Sigmoid colon (tissue), 7 donors: ENCODE data around the gene GABBR2. TPM values are rescaled to one million over a fixed set of nuclear protein-coding genes. Genes with fewer than 3 reads are reported as not detected.

ENCODE experiments used
- DNase-seq: peaks from one replicate; pipeline ENCODE4 v3.0.0-alpha.2; 2019
- H3K27ac ChIP-seq, 4 donors: fragments of 200-600 bp; sonication (generic); one replicate each; pipeline ENCODE4 v1.5.1; 2016 to 2019; ENCODE audit warnings: mild to moderate bottlenecking in 1 of 4
- H3K27me3 ChIP-seq, 3 donors: fragments of 200-600 bp; sonication (generic); one replicate each; pipeline ENCODE4 v1.5.1; 2019; ENCODE audit warnings: mild to moderate bottlenecking in 1 of 3
- H3K36me3 ChIP-seq, 4 donors: fragments of 200-600 bp; sonication (generic); one replicate each; pipeline ENCODE4 v1.5.1; 2016 to 2019
- H3K4me1 ChIP-seq, 4 donors: fragments of 200-600 bp; sonication (generic); one replicate each; pipeline ENCODE4 v1.5.1; 2017 to 2019
- H3K4me3 ChIP-seq, 4 donors: fragments of 200-600 bp; sonication (generic); one replicate each; pipeline ENCODE4 v1.5.1; 2017 to 2019; ENCODE audit warnings: mild to moderate bottlenecking in 2 of 4, moderate library complexity in 1 of 4
- H3K9me3 ChIP-seq, 4 donors: fragments of 200-600 bp in 3 of 4; sonication (generic) in 3 of 4; one replicate each; pipeline versions ENCODE4 v1.5.1 to v1.6.1; 2013 to 2019
- EP300 ChIP-seq, 4 donors: sonication (generic); formaldehyde crosslinking; IDR thresholded peaks; one replicate each; pipeline ENCODE4 v1.6.1; 2017; ENCODE audit warnings: antibody characterized with exemption in 4 of 4
- POLR2A ChIP-seq, 2 donors: fragments of 450-650 bp; IDR thresholded peaks; one replicate each; pipeline ENCODE4 v1.6.1; 2016; ENCODE audit warnings: antibody characterized with exemption in 2 of 2, mild to moderate bottlenecking in 2 of 2, moderate library complexity in 2 of 2
- POLR2AphosphoS5 ChIP-seq, 4 donors: sonication (generic); formaldehyde crosslinking; IDR thresholded peaks; one replicate each; pipeline ENCODE4 v1.6.1; 2017; ENCODE audit warnings: antibody characterized with exemption in 4 of 4
- WGBS, 2 donors: extraction: QIAGEN DNeasy Blood & Tissue Kit; methylation state at CpG; one replicate each; pipeline ENCODE4 v1.1.7; 2013; 5-methylcytosine and 5-hydroxymethylcytosine counted together
- intact Hi-C: fragments of 100-400 bp; cut with DNase I; formaldehyde crosslinking; loops from one replicate; pipeline ENCODE4 v1.15.1; 2023
- polyA plus RNA-seq, 3 donors: library from polyadenylated mRNA; stranded (reverse); fragments of 200-250 nt; gene quantifications; one replicate each; pipeline ENCODE4 v1.2.3, GENCODE V29; 2013
- total RNA-seq, 4 donors: library from RNA; depleted of rRNA; stranded (reverse); fragments of >200 nt; gene quantifications; one replicate each; pipeline ENCODE4 v1.1.0, GENCODE V29; 2016
- TF ChIP-seq, protein P1 (sequence below), 4 experiments: fragments of 450-650 bp in 3 of 4; fragments of 200-600 bp in 1 of 4; IDR thresholded peaks; one replicate each; pipeline ENCODE4 v1.5.1; 2016 to 2019; ENCODE audit warnings: antibody characterized with exemption in 4 of 4, mild to moderate bottlenecking in 3 of 4, moderate library complexity in 2 of 4
- donor health status: healthy with polysubstance abuse.
- donor health status: Bipolar disorder and iron deficiency.
- donor health status: healthy.

GABBR2 gene
- total and polyA plus RNA-seq, 7 donors = under 0.01 to 0.04 (median under 0.01) TPM; not detected in 4

- H3K4me3 ChIP-seq = no peak overlapping the region
- H3K9me3 ChIP-seq = no peaks in the 10 kb centered on the region
- H3K4me1 ChIP-seq = no peaks in the 10 kb centered on the region
- H3K36me3 ChIP-seq = no peaks in the 10 kb centered on the region
- 30 to 38% methylated on average over 8 of the region's 8 CpGs for WGBS, 2 donors
- intact Hi-C loops = loop anchor here (1.0 to 10.0 kb wide), 3 partner anchors 58 to 569 kb away; partner anchors contain the start of gene XPA
- H3K27me3 ChIP-seq = peaks cover 0 to 3% (median 0%) of the 10 kb centered on the region in 3 donors
- DNase-seq = peak; percentile 87
- no peak overlapping the region for H3K27ac ChIP-seq
- TF ChIP-seq POLR2A (IDR thresholded peaks at IDR 0.05) (no peak), EP300 (IDR thresholded peaks at IDR 0.05) (no peak), POLR2AphosphoS5 (IDR thresholded peaks at IDR 0.05) (no peak)
- TF ChIP-seq, protein P1, sequence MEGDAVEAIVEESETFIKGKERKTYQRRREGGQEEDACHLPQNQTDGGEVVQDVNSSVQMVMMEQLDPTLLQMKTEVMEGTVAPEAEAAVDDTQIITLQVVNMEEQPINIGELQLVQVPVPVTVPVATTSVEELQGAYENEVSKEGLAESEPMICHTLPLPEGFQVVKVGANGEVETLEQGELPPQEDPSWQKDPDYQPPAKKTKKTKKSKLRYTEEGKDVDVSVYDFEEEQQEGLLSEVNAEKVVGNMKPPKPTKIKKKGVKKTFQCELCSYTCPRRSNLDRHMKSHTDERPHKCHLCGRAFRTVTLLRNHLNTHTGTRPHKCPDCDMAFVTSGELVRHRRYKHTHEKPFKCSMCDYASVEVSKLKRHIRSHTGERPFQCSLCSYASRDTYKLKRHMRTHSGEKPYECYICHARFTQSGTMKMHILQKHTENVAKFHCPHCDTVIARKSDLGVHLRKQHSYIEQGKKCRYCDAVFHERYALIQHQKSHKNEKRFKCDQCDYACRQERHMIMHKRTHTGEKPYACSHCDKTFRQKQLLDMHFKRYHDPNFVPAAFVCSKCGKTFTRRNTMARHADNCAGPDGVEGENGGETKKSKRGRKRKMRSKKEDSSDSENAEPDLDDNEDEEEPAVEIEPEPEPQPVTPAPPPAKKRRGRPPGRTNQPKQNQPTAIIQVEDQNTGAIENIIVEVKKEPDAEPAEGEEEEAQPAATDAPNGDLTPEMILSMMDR (IDR thresholded peaks at IDR 0.05) = peak; percentile 70 to 84 (median 76)
Observed at GRCh38 chr9:98263482-98264357, 445.0 kb downstream of the GABBR2 start.

GRCh38 chr9:98263080-98263479 lies 445.7 kb downstream of the GABBR2 start:
- Histone ChIP-seq H3K4me3 (no peak overlapping the region), H3K4me1 (no peaks in the 10 kb centered on the region), H3K36me3 (no peaks in the 10 kb centered on the region), H3K27me3 (peaks cover 0 to 3% (median 0%) of the 10 kb centered on the region in 3 donors), H3K9me3 (no peaks in the 10 kb centered on the region), H3K27ac (no peak overlapping the region)
- TF ChIP-seq POLR2AphosphoS5 (IDR thresholded peaks at IDR 0.05) = no peak
- TF ChIP-seq, protein P1 (IDR thresholded peaks at IDR 0.05) = no peak
- no peak for TF ChIP-seq POLR2A (IDR thresholded peaks at IDR 0.05)
- no peak for TF ChIP-seq EP300 (IDR thresholded peaks at IDR 0.05)
- WGBS, 2 donors = 78 to 86% methylated on average over 1 of the region's 1 CpG
- DNase-seq = no peak
- intact Hi-C loops = loop anchor here (1.0 to 10.0 kb wide), 3 partner anchors 58 to 568 kb away; partner anchors contain the start of gene XPA

DNA sequence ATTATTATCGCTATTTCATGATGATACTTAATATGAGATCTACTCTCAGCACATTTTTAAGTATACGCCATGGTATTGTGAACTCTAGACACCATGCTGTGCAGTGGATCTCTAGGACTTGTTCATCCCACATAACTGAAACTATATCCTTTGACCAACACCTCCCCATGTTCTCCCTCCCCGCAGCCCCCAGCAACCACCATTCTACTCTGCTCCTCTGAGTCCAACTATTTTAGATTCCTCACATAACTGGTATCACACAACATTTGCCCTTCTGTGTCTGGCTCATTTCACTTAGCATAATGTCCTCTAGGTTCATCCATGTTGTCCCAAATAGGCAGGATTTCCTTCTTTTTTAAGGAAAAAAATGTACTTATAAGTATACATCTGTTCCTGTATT lies 446.7 kb downstream of the GABBR2 start:
- no peak for DNase-seq
- Histone ChIP-seq H3K27me3 (peaks cover 0 to 3% (median 0%) of the 10 kb centered on the region in 3 donors), H3K4me1 (peaks cover 0 to 2% (median under 1%) of the 10 kb centered on the region in 4 donors), H3K9me3 (no peaks in the 10 kb centered on the region), H3K4me3 (no peak overlapping the region), H3K27ac (no peak overlapping the region), H3K36me3 (no peaks in the 10 kb centered on the region)
- no peak for TF ChIP-seq POLR2AphosphoS5 (IDR thresholded peaks at IDR 0.05)
- TF ChIP-seq, protein P1 (IDR thresholded peaks at IDR 0.05) = no peak
- TF ChIP-seq EP300 (IDR thresholded peaks at IDR 0.05) = no peak
- TF ChIP-seq POLR2A (IDR thresholded peaks at IDR 0.05) = no peak
- 94 to 98% methylated on average over 3 of the region's 3 CpGs for WGBS, 2 donors
- intact Hi-C loops = loop anchor here (2.0 to 10.0 kb wide), 2 partner anchors 187 to 567 kb away; partner anchors contain the start of gene XPA

DNA sequence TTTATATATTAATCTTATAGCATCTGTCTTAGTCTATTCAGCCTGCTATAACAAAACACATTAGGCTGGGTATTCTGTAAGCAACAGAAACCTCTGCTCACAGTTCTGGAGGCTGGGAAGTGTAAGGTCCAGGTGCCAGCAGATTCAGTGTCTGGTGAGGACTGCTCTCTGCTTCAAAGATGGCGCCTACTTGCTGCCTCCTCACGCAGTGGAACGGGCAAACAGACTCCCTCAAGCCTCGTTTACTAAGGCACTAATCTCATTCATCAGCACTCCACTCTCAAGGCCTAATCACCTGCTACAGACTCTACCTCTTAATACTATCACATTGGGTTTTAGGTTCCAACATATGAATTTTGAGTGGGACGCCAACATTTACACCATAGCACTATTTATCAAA lies 448.1 kb downstream of the GABBR2 start:
- no peaks in the 10 kb centered on the region for H3K36me3 ChIP-seq
- intact Hi-C loops = loop anchor here (10.0 kb wide), 1 partner anchor 566 kb away; the partner anchor contains the start of gene XPA
- no peak overlapping the region for H3K27ac ChIP-seq
- H3K27me3 ChIP-seq = peaks cover 0 to 3% (median 0%) of the 10 kb centered on the region in 3 donors
- peaks cover 0 to 10% (median 8%) of the 10 kb centered on the region in 4 donors for H3K4me1 ChIP-seq
- H3K4me3 ChIP-seq = no peak overlapping the region
- 89 to 90% methylated on average over 5 of the region's 5 CpGs for WGBS, 2 donors
- TF ChIP-seq POLR2A (IDR thresholded peaks at IDR 0.05) = no peak
- no peak for TF ChIP-seq EP300 (IDR thresholded peaks at IDR 0.05)
- TF ChIP-seq, protein P1 (IDR thresholded peaks at IDR 0.05) = no peak
- no peak for TF ChIP-seq POLR2AphosphoS5 (IDR thresholded peaks at IDR 0.05)
- no peaks in the 10 kb centered on the region for H3K9me3 ChIP-seq
- DNase-seq = no peak
